K562 (cell line): Measurements from ENCODE around the gene EHBP1. TPM values are rescaled to one million over a fixed set of nuclear protein-coding genes. Genes with fewer than 3 reads are reported as not detected.

ENCODE experiments used
- ATAC-seq: fragments of 200-7000 bp; cut with Tn5 transposase; 3 replicates; pipeline ENCODE4 v1.9.1; 2020; ENCODE audit warnings: moderate library complexity
- BruUV-seq: library from RNA; stranded (reverse); fragments of 400-500 nt; replicated peaks from 2 replicates; lab custom pipeline; 2021; lab: Mats Ljungman, UMichigan
- CTCF ChIA-PET: fragments of 300-600 bp; formaldehyde crosslinking; extraction: SDS; loops from one replicate; lab custom pipeline; 2021; ENCODE audit warnings: low intra/inter-chr PET ratio; lab: Yijun Ruan, JAX
- POLR2A ChIA-PET: fragments of 300-600, 350-650 bp; sonication (Branson Sonifier 250); formaldehyde crosslinking; extraction: SDS; loops from one replicate; lab custom pipeline; 2021; ENCODE audit warnings: antibody characterized with exemption, inconsistent platforms; lab: Yijun Ruan, JAX
- DNase-seq, 4 experiments: peaks; one replicate each; pipeline versions ENCODE4 v3.0.0 to v3.0.0-alpha.2; 2011 to 2018; ENCODE audit warnings: low spot score in 3 of 4, mixed read lengths in 3 of 4; ENCODE audit errors: extremely low read depth in 1 of 4
- FAIRE-seq: peaks from 2 replicates; lab custom pipeline; 2011; peaks lifted over from hg19 to GRCh38; lab: Jason Lieb, UNC
- H2AFZ ChIP-seq: 2 replicates; pipeline ENCODE4 v1.6.0; 2011; ENCODE audit warnings: low read depth, low read length, control low read depth, inconsistent platforms
- H3K27ac ChIP-seq: fragments of 200-600 bp; 3 replicates; pipeline ENCODE4 v1.8.0; 2011; ENCODE audit warnings: low read depth, mild to moderate bottlenecking, control low read depth, inconsistent platforms, low read length, moderate library complexity, mixed read lengths; ENCODE audit errors: extremely low read depth
- H3K27me3 ChIP-seq, 2 experiments: fragments of 300-600 bp in 1 of 2; 2 replicates in 1 of 2; 3 replicates in 1 of 2; pipeline versions ENCODE4 v1.6.0 to v1.8.0; 2011; ENCODE audit warnings: inconsistent platforms in 2 of 2, low read length in 2 of 2, mild to moderate bottlenecking in 1 of 2, mixed read lengths in 1 of 2, moderate library complexity in 1 of 2; ENCODE audit not compliant: control insufficient read depth in 2 of 2, insufficient read depth in 2 of 2
- H3K36me3 ChIP-seq: fragments of 300-600 bp; 3 replicates; pipeline ENCODE4 v1.8.0; 2011; ENCODE audit warnings: mild to moderate bottlenecking, low read length, inconsistent platforms; ENCODE audit not compliant: control insufficient read depth, insufficient read depth
- H3K4me1 ChIP-seq, 2 experiments: fragments of 200-600 bp in 1 of 2; replicated peaks in 1 of 2; 2 replicates in 1 of 2; 3 replicates in 1 of 2; pipeline versions ENCODE4 v1.5.1 to v1.8.0; 2011; ENCODE audit warnings: inconsistent platforms in 2 of 2, low read length in 2 of 2, mild to moderate bottlenecking in 1 of 2, mixed read lengths in 1 of 2, moderate library complexity in 1 of 2; ENCODE audit not compliant: control insufficient read depth in 2 of 2, insufficient read depth in 2 of 2
- H3K4me2 ChIP-seq: 2 replicates; pipeline ENCODE4 v1.6.1; 2011; ENCODE audit warnings: low read length, control low read depth, inconsistent platforms, mixed read lengths; ENCODE audit not compliant: insufficient read depth
- H3K4me3 ChIP-seq: fragments of 200-600 bp; sonication (generic), shearing (Covaris generic); 2 replicates; pipeline ENCODE4 v1.5.1; 2016; ENCODE audit warnings: control low read depth, inconsistent platforms
- H3K79me2 ChIP-seq: fragments of 200-600 bp; 3 replicates; pipeline ENCODE4 v1.8.0; 2011; ENCODE audit warnings: low read length, inconsistent platforms; ENCODE audit not compliant: control insufficient read depth, insufficient read depth
- H3K9ac ChIP-seq, 2 experiments: 2 replicates each; pipeline versions ENCODE4 v1.6.0 to v1.6.1; 2011; ENCODE audit warnings: low read depth in 2 of 2, low read length in 2 of 2, control low read depth in 1 of 2, inconsistent platforms in 1 of 2, mild to moderate bottlenecking in 1 of 2, mixed read lengths in 1 of 2; ENCODE audit not compliant: insufficient read depth in 1 of 2
- H3K9me1 ChIP-seq: one replicate; pipeline ENCODE4 v1.6.0; 2011; ENCODE audit warnings: inconsistent platforms, mild to moderate bottlenecking, low read length, moderate library complexity; ENCODE audit not compliant: control insufficient read depth, insufficient read depth
- H3K9me3 ChIP-seq: replicated peaks from 2 replicates; pipeline ENCODE4 v1.5.1; 2011; ENCODE audit warnings: low read depth, low read length, inconsistent platforms; ENCODE audit not compliant: control insufficient read depth, insufficient read depth
- H4K20me1 ChIP-seq: replicated peaks from 2 replicates; pipeline ENCODE4 v1.6.1; 2011; ENCODE audit warnings: low read length, inconsistent platforms, mixed read lengths; ENCODE audit not compliant: control insufficient read depth, insufficient read depth
- ATF7 ChIP-seq: fragments of 450-650 bp; IDR thresholded peaks from 2 replicates; pipeline ENCODE4 v1.7.1; 2014; ENCODE audit warnings: mild to moderate bottlenecking, moderate library complexity
- BACH1 ChIP-seq: fragments of 200-800 bp; sonication (Bioruptor generic); IDR thresholded peaks from 2 replicates; pipeline ENCODE4 v1.6.1; 2016; ENCODE audit warnings: missing genetic modification characterization, missing compliant biosample characterization
- HMGXB4 ChIP-seq: sonication (generic); formaldehyde crosslinking; IDR thresholded peaks from 2 replicates; pipeline ENCODE4 v1.8.1; 2023; ENCODE audit warnings: mild to moderate bottlenecking, missing genetic modification reagents
- HNRNPUL1 ChIP-seq: fragments of 200-400 bp; formaldehyde crosslinking; IDR thresholded peaks from 2 replicates; pipeline ENCODE4 v1.6.1; 2017; ENCODE audit warnings: low read length
- KAT8 ChIP-seq: fragments of 450-650 bp; IDR thresholded peaks from 2 replicates; pipeline ENCODE4 v1.6.1; 2016; ENCODE audit warnings: low read depth, mild to moderate bottlenecking
- POLR2G ChIP-seq: fragments of 200-400 bp; formaldehyde crosslinking; IDR thresholded peaks from 2 replicates; pipeline ENCODE4 v1.6.1; 2017; ENCODE audit warnings: low read depth, mild to moderate bottlenecking, antibody characterized with exemption, low read length, moderate library complexity
- TBP ChIP-seq: optimal IDR thresholded peaks from 2 replicates; pipeline ENCODE3; 2011; ENCODE audit warnings: low read depth, low read length, improper control_type of control experiment
- ZNF124 ChIP-seq: sonication (generic); formaldehyde crosslinking; IDR thresholded peaks from 2 replicates; pipeline ENCODE4 v1.8.1; 2022; ENCODE audit warnings: missing genetic modification reagents
- ZNF232 ChIP-seq: sonication (generic); formaldehyde crosslinking; IDR thresholded peaks from 2 replicates; pipeline ENCODE4 v1.8.0; 2022; ENCODE audit warnings: mild to moderate bottlenecking, missing genetic modification reagents
- ZNF354B ChIP-seq: fragments of 250-450 bp; sonication (Bioruptor Pico); IDR thresholded peaks from 2 replicates; pipeline ENCODE4 v1.4.0; 2020
- ZNF518B ChIP-seq: fragments of 250-450 bp; sonication (Bioruptor Pico); IDR thresholded peaks from 2 replicates; pipeline ENCODE4 v1.5.0; 2021; ENCODE audit warnings: mild to moderate bottlenecking, moderate library complexity
- ZNF584 ChIP-seq: fragments of 200-800 bp; sonication (Bioruptor generic); IDR thresholded peaks from 2 replicates; pipeline ENCODE4 v1.6.1; 2016; ENCODE audit warnings: low read depth, mild to moderate bottlenecking, missing genetic modification characterization, missing compliant biosample characterization
- ZNF79 ChIP-seq: fragments of 250-450 bp; sonication (Bioruptor Pico); IDR thresholded peaks from 2 replicates; pipeline ENCODE4 v1.4.0; 2020; ENCODE audit warnings: low read depth, mild to moderate bottlenecking, moderate library complexity
- WGBS: fragments of 100-300 bp; shearing (Covaris generic); methylation state at CpG from one replicate; pipeline ENCODE4 v1.1.6; 2016; ENCODE audit warnings: low coverage, mixed read lengths; ENCODE audit not compliant: insufficient coverage; ENCODE audit errors: missing lambda C conversion rate; 5-methylcytosine and 5-hydroxymethylcytosine counted together
- in situ Hi-C: fragments of 300-500 bp; cut with MboI; formaldehyde crosslinking; loops from 4 replicates; pipeline ENCODE4 v1.15.0; 2018; ENCODE audit warnings: inconsistent platforms, mixed read lengths
- intact Hi-C: fragments of 100-400 bp; cut with micrococcal nuclease; formaldehyde crosslinking; loops from 2 replicates; pipeline ENCODE4 v1.14.2; 2022
- polyA plus RNA-seq, 8 experiments: library from polyadenylated mRNA; depleted of rRNA in 4 of 8; stranded (reverse) in 5 of 8; unstranded in 3 of 8; fragments of >200 nt; fragmentation: Nextera tagmentation in 2 of 8; fragmentation: Illumina TruSeq in 1 of 8; extraction: Ambion mirVana in 2 of 8; extraction: Trizol in 1 of 8; gene quantifications; 2 replicates each; pipeline versions ENCODE4 v1.2.1 to v1.2.3, GENCODE V29; 2011 to 2014; ENCODE audit warnings: inconsistent platforms in 1 of 8, missing spikeins in 1 of 8
- total RNA-seq, 7 experiments: library from RNA; depleted of rRNA in 6 of 7; stranded (reverse); fragments of >200 nt in 6 of 7; fragmentation: Illumina TruSeq in 2 of 7; extraction: Trizol in 2 of 7; gene quantifications; 2 replicates each; pipeline versions ENCODE4 v1.2.1 to v1.2.3, GENCODE V29; 2011 to 2021; ENCODE audit warnings: low replicate concordance in 1 of 7
- TF ChIP-seq, protein P1 (sequence below): IDR thresholded peaks from 3 replicates; pipeline ENCODE4 v1.6.1; 2011; ENCODE audit warnings: borderline replicate concordance, mild to moderate bottlenecking, moderate library complexity; ENCODE audit not compliant: insufficient read length; ENCODE audit errors: extremely low read depth

EHBP1 gene
- total and polyA plus RNA-seq, 9 of the 15 experiments (the other 6 are each of a cell fraction or from before 2014, with no cell fraction given) = 8.9 to 26.6 (median 19.3) TPM

- Histone ChIP-seq H4K20me1 (no peaks in the 10 kb centered on the region; the same call in 1 of the 2 replicates), H3K9me1 (no peaks in the 10 kb centered on the region), H3K4me3 (no peak overlapping the region), H3K27me3 (no peaks in the 10 kb centered on the region), H2AFZ (no peak overlapping the region), H3K27ac (no peak overlapping the region), H3K9ac (no peak overlapping the region), H3K4me2 (no peak overlapping the region), H3K9me3 (no peaks in the 10 kb centered on the region), H3K4me1 (no peaks in the 10 kb centered on the region), H3K79me2 (no peaks in the 10 kb centered on the region), H3K36me3 (no peaks in the 10 kb centered on the region)
- POLR2A ChIA-PET = no interaction called here
- intact Hi-C loops (no loop called here), in situ Hi-C loops (no loop called here)
- TF ChIP-seq HMGXB4 (no peak), ZNF354B (no peak), ZNF584 (CRISPR knock-in tag) (no peak), ZNF232 (CRISPR knock-in tag) (no peak), POLR2G (no peak), BACH1 (tag) (no peak), HNRNPUL1 (no peak), TBP (no peak), ZNF79 (no peak), ATF7 (no peak), ZNF124 (CRISPR knock-in tag) (no peak), ZNF518B (CRISPR knock-in tag) (no peak), KAT8 (no peak)
- TF ChIP-seq, protein P1, sequence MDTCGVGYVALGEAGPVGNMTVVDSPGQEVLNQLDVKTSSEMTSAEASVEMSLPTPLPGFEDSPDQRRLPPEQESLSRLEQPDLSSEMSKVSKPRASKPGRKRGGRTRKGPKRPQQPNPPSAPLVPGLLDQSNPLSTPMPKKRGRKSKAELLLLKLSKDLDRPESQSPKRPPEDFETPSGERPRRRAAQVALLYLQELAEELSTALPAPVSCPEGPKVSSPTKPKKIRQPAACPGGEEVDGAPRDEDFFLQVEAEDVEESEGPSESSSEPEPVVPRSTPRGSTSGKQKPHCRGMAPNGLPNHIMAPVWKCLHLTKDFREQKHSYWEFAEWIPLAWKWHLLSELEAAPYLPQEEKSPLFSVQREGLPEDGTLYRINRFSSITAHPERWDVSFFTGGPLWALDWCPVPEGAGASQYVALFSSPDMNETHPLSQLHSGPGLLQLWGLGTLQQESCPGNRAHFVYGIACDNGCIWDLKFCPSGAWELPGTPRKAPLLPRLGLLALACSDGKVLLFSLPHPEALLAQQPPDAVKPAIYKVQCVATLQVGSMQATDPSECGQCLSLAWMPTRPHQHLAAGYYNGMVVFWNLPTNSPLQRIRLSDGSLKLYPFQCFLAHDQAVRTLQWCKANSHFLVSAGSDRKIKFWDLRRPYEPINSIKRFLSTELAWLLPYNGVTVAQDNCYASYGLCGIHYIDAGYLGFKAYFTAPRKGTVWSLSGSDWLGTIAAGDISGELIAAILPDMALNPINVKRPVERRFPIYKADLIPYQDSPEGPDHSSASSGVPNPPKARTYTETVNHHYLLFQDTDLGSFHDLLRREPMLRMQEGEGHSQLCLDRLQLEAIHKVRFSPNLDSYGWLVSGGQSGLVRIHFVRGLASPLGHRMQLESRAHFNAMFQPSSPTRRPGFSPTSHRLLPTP = no peak
- DNase-seq (no peak), ATAC-seq (no peak), FAIRE-seq (no peak)
- WGBS = 54% methylated on average over 2 of the region's 2 CpGs
- BruUV-seq = no TSS peak
- CTCF ChIA-PET = no interaction called here
Observed at GRCh38 chr2:62808554-62808953, 103.0 kb downstream of the EHBP1 start.
